ENCODE measurements around the gene ABCC8. TPM values are rescaled to one million over a fixed set of nuclear protein-coding genes. Genes with fewer than 3 reads are reported as not detected.

ABCC8 gene
- total and polyA plus RNA-seq, 10 of the 15 experiments (the other 5 are each of a cell fraction or from before 2014, with no cell fraction given), result not detected

- TF ChIP-seq CEBPB (IDR thresholded peaks at IDR 0.05; ENCODE audit: borderline replicate concordance in 1 of 2, low read depth in 2 of 2, low read length in 2 of 2), result no peak
Observed at GRCh38 chr11:17400048-17400775, 76.4 kb downstream of the ABCC8 start (continued).

- RAD21 ChIA-PET (ENCODE audit: unreplicated experiment), result no interaction called here
- TF ChIP-seq, protein P1, sequence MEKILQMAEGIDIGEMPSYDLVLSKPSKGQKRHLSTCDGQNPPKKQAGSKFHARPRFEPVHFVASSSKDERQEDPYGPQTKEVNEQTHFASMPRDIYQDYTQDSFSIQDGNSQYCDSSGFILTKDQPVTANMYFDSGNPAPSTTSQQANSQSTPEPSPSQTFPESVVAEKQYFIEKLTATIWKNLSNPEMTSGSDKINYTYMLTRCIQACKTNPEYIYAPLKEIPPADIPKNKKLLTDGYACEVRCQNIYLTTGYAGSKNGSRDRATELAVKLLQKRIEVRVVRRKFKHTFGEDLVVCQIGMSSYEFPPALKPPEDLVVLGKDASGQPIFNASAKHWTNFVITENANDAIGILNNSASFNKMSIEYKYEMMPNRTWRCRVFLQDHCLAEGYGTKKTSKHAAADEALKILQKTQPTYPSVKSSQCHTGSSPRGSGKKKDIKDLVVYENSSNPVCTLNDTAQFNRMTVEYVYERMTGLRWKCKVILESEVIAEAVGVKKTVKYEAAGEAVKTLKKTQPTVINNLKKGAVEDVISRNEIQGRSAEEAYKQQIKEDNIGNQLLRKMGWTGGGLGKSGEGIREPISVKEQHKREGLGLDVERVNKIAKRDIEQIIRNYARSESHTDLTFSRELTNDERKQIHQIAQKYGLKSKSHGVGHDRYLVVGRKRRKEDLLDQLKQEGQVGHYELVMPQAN (conservative IDR thresholded peaks at IDR 0.05), result no peak
- TF ChIP-seq YBX1 (IDR thresholded peaks at IDR 0.05) (no peak), EP300 (IDR thresholded peaks at IDR 0.05; ENCODE audit: borderline replicate concordance in 1 of 2, control insufficient read depth in 1 of 2, low read depth in 2 of 2, low read length in 2 of 2) (no peak), SKIL (IDR thresholded peaks at IDR 0.05; ENCODE audit: low read depth, poor library complexity, severe bottlenecking) (no peak), RAD51 (IDR thresholded peaks at IDR 0.05) (no peak)
- Histone ChIP-seq H3K36me3 (ENCODE audit: control insufficient read depth in 2 of 2, insufficient read depth in 2 of 2, low read length in 1 of 2) (no peaks in the 10 kb centered on the region), H4K20me1 (ENCODE audit: control insufficient read depth, insufficient read depth) (no peaks in the 10 kb centered on the region), H3K4me3 (no peak overlapping the region), H3K9ac (ENCODE audit: control insufficient read depth, insufficient read depth, low read length) (no peak overlapping the region), H3K27ac (ENCODE audit: control insufficient read depth, insufficient read depth) (no peak overlapping the region), H3K4me1 (ENCODE audit: control insufficient read depth, insufficient read depth, low read length) (peaks cover 9% of the 10 kb centered on the region), H3K79me2 (ENCODE audit: control insufficient read depth, insufficient read depth, low read length) (no peaks in the 10 kb centered on the region), H3K9me3 (replicated peaks; ENCODE audit: control insufficient read depth, insufficient read depth, low read length) (no peaks in the 10 kb centered on the region), H3K4me2 (ENCODE audit: control insufficient read depth, insufficient read depth) (no peak overlapping the region), H3K27me3 (replicated peaks in 1 of 2; ENCODE audit: control insufficient read depth in 2 of 2, insufficient read depth in 2 of 2, low read length in 1 of 2) (no peaks in the 10 kb centered on the region), H2AFZ (ENCODE audit: control insufficient read depth, low read depth, low read length) (no peak overlapping the region)
- intact Hi-C loops (cut with micrococcal nuclease; ENCODE audit: unreplicated experiment) (no loop called here), in situ Hi-C loops (cut with MboI) (no loop called here)
- CTCF ChIA-PET, result interaction anchor here (1.7 kb wide), 1 partner anchor 9 kb away, joined by 4 read pairs; no protein-coding TSS in a partner anchor
- no TSS peak for BruUV-seq (replicated peaks)
- no peak for ATAC-seq
- DNase-seq (ENCODE audit: low read depth, low spot score), result no peak
- no peak for FAIRE-seq
- SMC1A ChIA-PET (ENCODE audit: uncharacterized antibody, unreplicated experiment), result no interaction called here
- POLR2A ChIA-PET, result no interaction called here
Observed at GRCh38 chr11:17399236-17399635, 77.4 kb downstream of the ABCC8 start.
